ENCODE data around the gene IRF5.

DNA sequence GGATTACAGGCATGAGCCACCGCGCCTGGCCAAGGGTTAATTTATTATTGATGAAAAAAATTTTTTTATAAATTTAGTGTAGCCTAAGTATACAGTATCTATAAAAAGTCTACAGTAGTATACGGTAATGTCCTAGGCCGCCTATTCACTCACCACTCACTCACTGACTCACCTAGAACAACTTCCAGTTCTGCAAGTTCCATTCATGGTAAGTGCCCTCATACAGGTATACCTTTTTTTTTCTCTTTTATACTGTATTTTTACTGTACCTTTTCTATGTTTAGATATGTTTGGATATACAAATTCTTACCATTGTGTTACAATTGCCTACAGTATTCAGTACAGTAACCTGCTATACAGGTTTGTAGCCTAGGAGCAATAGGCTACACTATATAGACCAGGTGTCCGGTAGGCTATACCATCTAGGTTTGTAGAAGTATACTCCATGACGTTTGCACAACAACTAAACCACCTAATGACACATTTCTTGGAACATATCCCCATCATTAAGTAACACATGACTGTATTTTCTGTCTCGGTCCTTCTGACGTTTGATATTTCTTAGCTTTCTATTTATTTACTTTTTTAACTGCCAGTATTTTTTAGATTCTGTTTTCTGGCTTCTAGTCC, 23.4 kb downstream of the IRF5 start:
- TF ChIP-seq, protein P1, sequence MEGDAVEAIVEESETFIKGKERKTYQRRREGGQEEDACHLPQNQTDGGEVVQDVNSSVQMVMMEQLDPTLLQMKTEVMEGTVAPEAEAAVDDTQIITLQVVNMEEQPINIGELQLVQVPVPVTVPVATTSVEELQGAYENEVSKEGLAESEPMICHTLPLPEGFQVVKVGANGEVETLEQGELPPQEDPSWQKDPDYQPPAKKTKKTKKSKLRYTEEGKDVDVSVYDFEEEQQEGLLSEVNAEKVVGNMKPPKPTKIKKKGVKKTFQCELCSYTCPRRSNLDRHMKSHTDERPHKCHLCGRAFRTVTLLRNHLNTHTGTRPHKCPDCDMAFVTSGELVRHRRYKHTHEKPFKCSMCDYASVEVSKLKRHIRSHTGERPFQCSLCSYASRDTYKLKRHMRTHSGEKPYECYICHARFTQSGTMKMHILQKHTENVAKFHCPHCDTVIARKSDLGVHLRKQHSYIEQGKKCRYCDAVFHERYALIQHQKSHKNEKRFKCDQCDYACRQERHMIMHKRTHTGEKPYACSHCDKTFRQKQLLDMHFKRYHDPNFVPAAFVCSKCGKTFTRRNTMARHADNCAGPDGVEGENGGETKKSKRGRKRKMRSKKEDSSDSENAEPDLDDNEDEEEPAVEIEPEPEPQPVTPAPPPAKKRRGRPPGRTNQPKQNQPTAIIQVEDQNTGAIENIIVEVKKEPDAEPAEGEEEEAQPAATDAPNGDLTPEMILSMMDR (IDR thresholded peaks at IDR 0.05) = no peak
- TF ChIP-seq TCF7L2 (IDR thresholded peaks at IDR 0.05; ENCODE audit: low read depth, low read length) = no peak
